Astrocyte of the spinal cord (primary cell): ENCODE results near the gene SNAI3.

ENCODE experiments used
- DNase-seq: peaks from one replicate; pipeline ENCODE4 v3.0.0; 2011; ENCODE audit warnings: low read depth, low spot score
- H3K4me3 ChIP-seq: 2 replicates; pipeline ENCODE4 v1.5.1; 2011; ENCODE audit warnings: low read depth, mild to moderate bottlenecking, low read length, moderate library complexity
- in situ Hi-C: cut with HindIII; loops from 2 replicates; pipeline ENCODE4 v1.10.0; 2017; ENCODE audit warnings: low sequenced_read_pairs
- TF ChIP-seq, protein P1 (sequence below): IDR thresholded peaks from 2 replicates; pipeline ENCODE4 v1.5.1; 2012; ENCODE audit warnings: low read depth, mild to moderate bottlenecking, low read length, inconsistent platforms

Gene SNAI3

DNA sequence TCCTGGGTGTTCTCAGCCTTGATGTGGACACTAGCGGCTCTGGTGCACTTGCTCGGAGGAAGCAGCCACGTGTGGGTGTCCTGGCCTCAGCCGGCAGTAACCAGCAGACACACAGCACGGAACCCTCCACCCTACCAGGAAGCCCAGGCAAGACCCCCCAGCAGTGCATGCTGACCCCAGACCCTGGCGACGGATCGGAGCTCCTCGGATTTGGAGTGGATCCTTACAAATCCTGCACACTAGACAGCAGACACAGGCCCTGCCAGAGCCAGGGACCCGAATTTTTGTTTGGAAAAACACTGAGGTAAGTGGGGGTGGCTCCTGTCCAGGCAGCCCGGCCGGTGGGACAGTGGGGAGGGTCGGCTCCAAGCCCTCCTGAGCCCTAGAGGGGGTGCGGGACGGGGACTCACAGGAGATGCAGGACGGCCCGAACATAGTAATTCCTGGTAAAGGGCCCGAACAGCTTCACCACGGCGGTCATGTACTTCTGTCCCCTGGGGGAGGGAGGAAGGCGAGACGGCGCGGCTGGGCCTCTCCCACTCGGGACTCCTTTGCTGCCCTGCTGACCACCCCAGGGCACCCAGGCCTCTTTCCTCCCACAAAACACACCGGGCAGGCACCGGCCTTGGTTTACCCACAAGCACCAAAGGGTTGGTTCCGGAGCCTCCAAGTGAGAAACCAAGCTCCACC is 39.8 kb downstream of the SNAI3 start:
- TF ChIP-seq, protein P1, sequence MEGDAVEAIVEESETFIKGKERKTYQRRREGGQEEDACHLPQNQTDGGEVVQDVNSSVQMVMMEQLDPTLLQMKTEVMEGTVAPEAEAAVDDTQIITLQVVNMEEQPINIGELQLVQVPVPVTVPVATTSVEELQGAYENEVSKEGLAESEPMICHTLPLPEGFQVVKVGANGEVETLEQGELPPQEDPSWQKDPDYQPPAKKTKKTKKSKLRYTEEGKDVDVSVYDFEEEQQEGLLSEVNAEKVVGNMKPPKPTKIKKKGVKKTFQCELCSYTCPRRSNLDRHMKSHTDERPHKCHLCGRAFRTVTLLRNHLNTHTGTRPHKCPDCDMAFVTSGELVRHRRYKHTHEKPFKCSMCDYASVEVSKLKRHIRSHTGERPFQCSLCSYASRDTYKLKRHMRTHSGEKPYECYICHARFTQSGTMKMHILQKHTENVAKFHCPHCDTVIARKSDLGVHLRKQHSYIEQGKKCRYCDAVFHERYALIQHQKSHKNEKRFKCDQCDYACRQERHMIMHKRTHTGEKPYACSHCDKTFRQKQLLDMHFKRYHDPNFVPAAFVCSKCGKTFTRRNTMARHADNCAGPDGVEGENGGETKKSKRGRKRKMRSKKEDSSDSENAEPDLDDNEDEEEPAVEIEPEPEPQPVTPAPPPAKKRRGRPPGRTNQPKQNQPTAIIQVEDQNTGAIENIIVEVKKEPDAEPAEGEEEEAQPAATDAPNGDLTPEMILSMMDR = no peak
- no peak overlapping the region for H3K4me3 ChIP-seq
- DNase-seq = no peak

GRCh38 chr16:88645941-88646340 is 40.4 kb downstream of the SNAI3 start:
- in situ Hi-C loops = no loop called here
- no peak overlapping the region for H3K4me3 ChIP-seq
- TF ChIP-seq, protein P1 = no peak
- no peak for DNase-seq

More for the DNA sequence above, 39.8 kb downstream of the SNAI3 start:
- in situ Hi-C loops = no loop called here

- TF ChIP-seq, protein P1 = no peak
- DNase-seq = no peak
- H3K4me3 ChIP-seq = no peak overlapping the region
- in situ Hi-C loops = no loop called here
These were observed 40.9 kb downstream of the SNAI3 start for GRCh38 chr16:88645455-88645854.

- H3K4me3 ChIP-seq = no peak overlapping the region
- TF ChIP-seq, protein P1 = no peak
- in situ Hi-C loops = no loop called here
- no peak for DNase-seq
These were observed 42.7 kb downstream of the SNAI3 start for GRCh38 chr16:88643644-88643932.

GRCh38 chr16:88642881-88643643 is 43.2 kb downstream of the SNAI3 start:
- in situ Hi-C loops = no loop called here
- TF ChIP-seq, protein P1 = no peak
- no peak for DNase-seq
- no peak overlapping the region for H3K4me3 ChIP-seq

DNA sequence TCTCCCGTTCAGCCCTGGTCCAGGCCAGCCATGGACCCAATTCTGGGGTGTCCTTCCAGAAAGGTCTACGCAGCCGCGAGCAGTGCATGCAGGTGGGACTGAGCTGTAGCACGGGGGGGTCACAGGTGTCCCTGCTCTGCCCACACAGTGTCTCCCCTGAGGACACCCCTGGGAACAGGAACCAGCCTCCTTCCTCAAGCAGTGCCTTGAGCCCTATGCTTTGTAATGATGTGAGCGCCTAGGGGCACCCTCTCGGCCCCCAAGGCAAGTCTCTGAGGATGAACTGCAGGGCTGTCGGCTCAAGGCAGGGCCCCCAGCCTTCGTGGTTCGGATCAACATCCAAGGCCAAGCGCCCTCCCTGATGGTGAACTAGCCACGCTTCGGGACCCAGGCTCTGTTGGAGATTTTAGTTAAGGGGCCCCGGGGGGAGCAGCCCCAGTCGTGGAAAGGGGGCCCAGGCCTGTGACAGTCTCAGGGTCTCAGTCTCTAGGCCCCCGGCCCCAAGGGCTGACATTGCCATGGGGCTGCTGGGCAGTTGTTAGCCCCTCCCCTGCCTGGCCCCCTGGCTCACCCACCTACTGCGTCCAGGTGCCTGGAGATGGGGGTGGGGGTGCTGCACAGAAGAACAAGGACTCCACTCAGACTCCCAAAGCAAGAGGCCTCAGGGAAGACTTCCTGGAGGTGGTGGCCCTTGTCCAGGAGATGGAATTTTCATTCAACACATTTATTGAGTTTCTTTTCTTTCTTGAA is 45.6 kb downstream of the SNAI3 start:
- in situ Hi-C loops = no loop called here
- no peak overlapping the region for H3K4me3 ChIP-seq
- DNase-seq = no peak
- TF ChIP-seq, protein P1 = no peak
